Embryonic facial prominence (tissue), 1 donor: ENCODE measurements around the gene PRDM5.

ENCODE experiments used
- DNase-seq: peaks from one replicate; pipeline ENCODE4 v3.0.0-alpha.2; 2016; ENCODE audit errors: extremely low spot score

Gene PRDM5

GRCh38 chr4:120821029-120821428 is 101.5 kb downstream of the PRDM5 start:
- no peak for DNase-seq

DNA sequence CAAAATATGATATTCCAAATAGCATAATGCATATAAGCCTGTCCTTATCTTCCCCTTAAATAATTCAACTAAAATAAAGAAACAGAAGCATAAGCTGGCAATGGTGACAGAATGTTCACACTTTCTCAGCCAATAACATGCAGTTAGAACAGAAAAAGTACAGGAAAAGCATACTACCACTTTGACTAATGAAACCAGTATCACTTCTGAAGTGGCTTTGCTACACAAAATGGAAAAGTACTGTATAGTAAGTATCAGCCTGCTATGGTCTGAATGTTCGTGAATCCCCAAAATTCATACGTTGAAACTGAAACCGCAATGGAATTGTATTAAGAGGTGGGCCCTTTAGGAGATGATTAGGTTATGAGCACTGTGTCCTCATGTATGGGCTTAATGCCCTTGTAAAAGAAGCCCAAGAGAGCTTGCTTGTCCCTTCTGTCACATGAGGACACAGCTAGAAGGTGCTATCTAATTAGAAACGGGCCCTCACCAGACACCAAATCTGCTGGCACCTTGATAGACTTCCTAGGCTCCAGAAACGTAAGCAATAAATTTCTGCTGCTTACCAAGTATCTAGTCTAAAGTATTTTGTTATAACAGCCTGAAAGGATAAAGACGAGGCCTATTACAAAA is 102.6 kb downstream of the PRDM5 start:
- no peak for DNase-seq

GRCh38 chr4:120816296-120816965 is 106.1 kb downstream of the PRDM5 start:
- DNase-seq, result no peak

DNA sequence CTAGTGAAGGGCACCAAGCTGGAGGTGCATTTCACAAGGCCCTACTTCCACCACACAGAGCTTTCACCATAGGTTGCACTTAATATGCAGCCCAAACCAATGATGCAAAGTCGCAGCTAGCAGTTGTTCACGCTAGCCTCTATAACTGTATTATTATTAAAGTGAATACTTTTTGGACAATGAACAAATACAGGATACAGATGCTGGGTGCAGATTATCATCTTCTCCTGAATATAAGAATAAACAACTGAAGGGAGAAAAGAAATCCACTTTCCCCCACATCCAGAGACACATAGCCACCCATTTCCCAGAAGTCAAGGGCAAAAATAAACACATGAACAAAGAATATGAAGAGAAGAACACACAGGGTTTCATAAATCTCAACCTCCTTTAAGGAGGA is 107.2 kb downstream of the PRDM5 start:
- DNase-seq, result no peak

DNA sequence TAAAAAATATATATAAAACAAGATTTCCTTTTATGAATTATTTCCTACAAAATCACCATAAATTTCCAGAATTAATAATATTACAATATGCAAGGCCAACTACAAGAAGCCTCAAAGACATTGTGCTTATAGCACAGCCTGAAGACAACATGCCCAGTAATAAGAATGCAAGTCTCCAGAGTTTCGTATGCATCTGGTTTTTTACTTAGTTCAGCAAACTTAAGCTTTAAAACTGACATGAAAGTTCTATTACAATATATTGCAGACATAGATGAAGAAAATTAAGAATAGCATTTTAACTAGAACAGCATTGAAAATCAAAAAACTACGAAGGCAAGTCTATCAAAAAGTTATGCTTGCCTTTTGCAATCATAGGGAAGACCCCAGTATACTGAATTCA is 107.6 kb downstream of the PRDM5 start:
- no peak for DNase-seq

DNA sequence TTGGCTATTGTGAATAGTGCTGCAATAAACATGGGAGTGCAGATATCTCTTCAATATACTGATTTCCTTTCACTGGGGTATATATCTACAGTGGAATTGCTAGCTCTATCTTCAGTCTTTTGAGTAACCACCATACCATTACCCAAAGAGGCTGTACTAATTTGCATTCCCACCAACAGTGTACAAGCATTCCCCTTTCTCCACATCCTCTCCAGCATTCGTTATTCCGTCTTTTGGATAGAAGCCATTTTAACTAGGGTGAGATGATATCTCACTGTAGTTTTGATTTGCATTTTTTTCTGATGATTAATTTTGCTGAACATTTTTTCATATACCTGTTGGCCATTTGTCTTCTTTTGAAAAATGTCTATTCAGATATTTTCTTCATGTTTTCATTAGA is 110.3 kb downstream of the PRDM5 start:
- no peak for DNase-seq

DNA sequence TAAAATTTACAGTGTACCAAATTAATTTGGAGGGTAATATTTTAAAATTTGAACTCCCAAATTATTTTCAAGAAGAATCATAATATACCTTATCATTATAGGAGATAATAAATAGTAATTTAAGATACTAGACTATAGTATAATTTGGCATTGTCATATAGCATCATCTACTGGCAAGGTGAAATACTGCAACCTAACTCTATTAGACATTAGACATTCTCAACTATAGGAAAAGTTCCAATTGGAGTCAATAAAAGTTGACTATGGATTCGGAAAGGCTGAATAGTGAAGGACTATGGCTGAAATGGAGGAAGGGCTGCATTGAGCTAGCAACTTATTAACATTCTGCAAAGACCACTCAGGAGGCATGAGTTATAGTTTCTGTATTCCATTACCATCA is 113.0 kb downstream of the PRDM5 start:
- no peak for DNase-seq

- DNase-seq, result no peak
Measured at GRCh38 chr4:120808475-120809141, 113.9 kb downstream of the PRDM5 start.

DNA sequence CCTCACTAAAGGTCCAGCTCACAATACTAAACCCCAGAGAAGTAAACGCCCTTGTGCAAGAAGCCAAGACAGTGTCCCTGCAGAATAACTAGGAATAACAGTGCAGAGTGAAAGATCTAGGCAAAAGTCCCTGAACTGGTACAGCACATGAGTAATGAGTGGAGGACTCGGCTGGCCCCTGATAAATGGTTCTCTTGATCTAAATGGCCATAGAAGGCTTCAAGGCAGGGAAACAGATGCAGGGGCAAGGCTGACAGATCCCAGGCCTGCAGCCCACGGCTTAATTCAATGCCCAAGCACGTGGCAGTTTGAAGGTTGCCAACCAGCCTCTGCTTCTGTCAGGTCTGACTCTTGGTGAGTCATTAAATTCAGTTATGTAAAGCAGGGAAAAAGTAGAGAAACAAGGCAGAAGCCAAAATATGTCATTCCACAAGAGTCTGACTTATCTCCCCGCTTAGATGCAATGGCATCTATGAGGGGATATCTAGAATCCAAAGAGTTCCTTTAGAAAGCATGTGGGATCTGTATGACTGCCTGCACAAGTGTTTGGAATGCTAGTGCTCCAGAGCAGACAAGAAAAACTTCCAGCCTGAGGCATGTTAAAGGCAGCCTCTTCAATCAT is 121.3 kb downstream of the PRDM5 start:
- no peak for DNase-seq

DNA sequence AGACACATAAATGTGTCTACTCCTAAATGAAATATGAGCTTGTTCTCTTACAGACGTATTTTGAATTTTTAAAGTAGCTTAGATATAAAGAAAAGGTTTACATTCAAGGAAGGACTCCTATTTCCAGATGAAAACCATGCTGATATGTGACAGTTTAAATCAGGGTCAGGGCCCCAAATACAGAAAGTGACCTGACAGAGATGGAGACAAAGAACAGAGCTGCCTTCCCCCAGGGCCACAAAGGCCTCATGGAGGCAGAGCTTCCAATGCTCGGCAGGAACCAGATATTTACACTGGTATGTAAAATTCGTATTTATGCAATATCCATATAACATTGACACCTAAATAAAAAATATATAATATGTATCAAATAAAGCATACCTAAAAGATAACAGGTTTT is 124.0 kb downstream of the PRDM5 start:
- no peak for DNase-seq

DNA sequence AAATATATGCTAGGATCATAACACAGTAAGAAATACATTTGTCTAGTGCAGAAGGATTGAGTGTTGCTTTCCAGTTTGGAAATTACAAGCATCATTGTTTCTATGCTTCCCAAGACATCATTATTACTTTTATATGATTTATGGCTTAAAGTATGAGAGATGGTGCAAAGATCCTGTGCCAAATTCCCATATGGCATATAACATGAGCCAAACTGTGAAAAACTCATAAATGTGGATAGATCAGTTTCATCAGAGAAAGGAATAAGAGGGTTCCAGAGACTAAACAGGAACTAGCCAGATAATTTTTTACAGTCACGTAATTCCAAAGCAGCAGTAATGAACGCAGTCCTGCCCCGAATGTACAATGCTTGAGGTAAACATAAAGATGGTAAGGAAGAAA is 126.3 kb downstream of the PRDM5 start:
- no peak for DNase-seq

DNA sequence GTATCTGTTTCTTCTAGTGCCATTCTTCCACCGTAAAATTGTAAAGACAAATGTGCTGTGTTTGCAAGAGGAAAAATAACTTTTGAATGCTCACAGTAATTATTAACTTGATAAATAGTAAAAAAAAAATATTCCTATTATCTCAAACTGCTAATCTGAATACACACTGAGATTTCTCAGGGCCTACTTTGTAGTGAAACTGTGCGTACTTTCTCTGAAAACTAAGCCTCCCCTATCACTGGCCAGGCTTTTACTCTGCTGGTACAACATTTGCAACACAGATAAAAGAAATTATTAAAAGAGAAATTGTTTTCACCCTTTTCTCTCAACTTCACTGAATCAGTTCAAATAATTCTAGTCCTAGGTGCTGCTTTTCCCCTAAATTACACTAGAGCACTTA is 137.3 kb downstream of the PRDM5 start:
- no peak for DNase-seq

GRCh38 chr4:120777459-120777858 is 145.1 kb downstream of the PRDM5 start:
- no peak for DNase-seq

GRCh38 chr4:120775431-120775830 is 147.1 kb downstream of the PRDM5 start:
- no peak for DNase-seq

DNA sequence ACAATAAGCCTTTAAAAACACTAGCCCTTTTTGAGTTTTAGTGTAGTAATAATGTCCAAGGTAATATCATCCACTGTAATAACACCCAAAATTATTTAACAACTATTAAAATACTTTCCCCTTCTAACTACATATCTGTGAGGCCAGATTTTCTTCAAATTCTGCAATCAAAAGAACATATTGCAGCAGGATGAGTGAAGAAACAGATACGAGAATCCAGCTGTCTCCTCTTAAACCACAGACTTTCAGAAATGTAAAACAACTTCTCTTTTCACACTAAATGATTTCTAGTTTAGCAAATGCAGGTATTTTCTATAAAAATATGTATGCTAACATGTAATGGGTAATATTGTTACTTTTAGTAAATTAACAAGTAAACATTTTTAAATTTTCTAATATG is 148.9 kb downstream of the PRDM5 start:
- DNase-seq, result no peak

GRCh38 chr4:120771907-120772306 is 150.6 kb downstream of the PRDM5 start:
- DNase-seq, result no peak

DNA sequence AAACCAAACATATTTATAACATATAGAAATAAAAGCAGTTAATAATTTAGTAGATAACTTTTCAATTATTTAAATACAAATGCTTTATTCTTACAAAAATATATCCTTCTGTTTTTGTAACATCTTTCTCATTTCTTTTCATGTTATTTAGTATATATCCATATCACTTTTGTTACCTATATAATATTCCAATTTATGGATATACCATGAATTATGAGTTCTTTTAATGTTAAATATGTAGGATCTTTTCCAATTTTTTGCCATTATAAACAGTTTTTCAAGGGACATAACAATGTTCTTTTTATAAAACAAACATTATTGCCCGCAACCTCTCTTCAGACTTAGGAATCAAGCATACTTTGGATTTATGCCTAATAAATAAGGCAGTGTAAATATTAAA is 151.6 kb downstream of the PRDM5 start:
- DNase-seq, result no peak

GRCh38 chr4:120769227-120769626 is 153.3 kb downstream of the PRDM5 start:
- no peak for DNase-seq

DNA sequence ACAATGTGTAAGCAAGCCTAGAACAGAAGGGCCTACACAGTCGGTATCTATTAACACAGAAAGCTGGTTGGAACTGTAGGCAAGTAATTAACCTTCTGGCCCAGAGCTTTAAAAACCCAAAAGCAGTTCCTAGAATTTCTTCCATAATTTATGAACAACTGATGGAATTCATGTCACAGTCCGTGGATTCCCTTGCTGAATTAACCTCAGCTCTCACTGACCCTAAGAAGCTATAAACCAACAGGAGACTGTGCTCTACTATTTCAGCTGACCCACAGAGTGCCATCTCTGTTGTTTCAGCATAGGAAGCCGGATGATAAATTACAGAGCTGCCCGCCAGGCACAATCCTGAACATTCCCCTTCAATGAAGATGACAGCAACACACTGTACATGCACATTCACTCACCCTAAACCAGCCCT is 157.3 kb downstream of the PRDM5 start:
- DNase-seq, result no peak

DNA sequence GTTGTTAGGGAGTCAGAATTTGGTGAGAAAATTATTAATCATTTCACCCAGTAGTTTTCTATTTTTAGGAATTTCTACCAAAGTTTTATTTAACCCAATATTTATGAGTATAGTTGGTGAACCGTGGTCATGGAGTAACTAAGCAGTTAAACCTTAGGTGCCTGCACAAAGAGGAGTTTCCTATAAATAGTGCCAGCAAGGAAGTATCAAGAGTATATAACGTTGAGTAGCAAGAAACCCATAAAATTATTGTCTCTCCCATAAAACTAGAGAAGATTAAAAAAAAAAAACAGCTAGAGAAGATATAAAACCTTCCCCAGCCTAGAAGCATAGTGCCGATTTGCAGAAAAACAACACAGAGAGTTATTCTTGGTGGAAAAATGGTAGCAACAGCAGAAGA is 158.9 kb downstream of the PRDM5 start:
- DNase-seq, result no peak

DNA sequence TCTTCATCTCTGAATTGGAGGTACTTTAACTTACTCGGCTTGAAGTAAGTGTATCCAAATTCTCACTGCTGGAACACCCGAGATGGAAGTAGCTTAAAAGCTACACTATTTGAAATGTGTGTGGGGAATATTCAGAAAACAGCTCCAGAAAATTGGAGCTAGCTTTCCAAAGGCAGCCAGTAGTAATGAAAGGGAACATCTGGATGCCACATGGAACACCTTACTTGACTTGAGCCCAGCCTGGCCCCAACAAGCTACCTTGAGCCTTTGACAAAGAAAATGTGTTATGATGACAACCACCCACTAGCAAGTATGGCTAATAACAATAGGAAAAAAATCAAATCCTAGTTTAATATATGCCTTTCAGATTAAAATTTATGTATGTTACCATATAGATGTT is 161.5 kb downstream of the PRDM5 start:
- DNase-seq, result no peak

DNA sequence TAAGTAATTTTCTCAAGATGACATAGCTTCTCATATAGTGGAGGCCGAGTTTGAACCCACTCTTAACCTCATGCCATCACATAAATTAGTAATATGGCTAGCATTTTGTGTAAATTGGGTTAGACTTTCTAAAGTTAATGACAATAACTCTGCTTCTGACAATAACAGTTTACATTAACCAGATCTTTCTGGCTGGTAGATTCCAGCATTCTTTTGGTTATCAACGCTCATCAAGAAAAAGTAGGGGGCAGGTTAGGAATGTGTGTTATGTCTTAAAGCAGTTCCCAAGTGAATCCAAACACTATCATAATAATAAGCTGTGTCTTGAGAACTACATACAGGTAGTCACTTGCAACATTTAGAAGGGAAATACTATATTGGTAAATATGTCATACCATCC is 162.5 kb downstream of the PRDM5 start:
- no peak for DNase-seq

DNA sequence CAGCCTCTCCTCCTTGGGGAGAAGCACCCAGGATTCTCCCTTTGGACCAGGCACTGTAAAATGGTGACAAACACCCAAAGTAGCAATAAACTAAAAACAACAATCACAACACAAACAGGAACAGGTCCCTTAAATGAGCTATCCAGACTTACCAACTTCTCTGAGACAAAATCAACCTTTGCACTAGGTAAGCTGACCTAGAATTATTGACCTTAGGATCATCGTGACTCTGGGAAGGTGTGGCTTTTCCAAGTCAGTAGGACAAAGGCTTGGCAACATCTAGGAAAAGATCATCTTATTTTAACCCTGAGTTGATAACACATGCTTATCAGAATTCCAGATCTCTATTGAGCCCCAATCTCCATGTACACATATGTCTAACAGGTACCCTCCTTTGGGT is 166.7 kb downstream of the PRDM5 start:
- DNase-seq, result no peak
